HepG2 (cell line): ENCODE measurements around the gene IL3RA.

Experiments
- NFYB ChIP-seq: sonication (generic); formaldehyde crosslinking; IDR thresholded peaks from 2 replicates; pipeline ENCODE4 v1.4.0; 2020; ENCODE audit warnings: missing genetic modification reagents
- PHB2 ChIP-seq: fragments of 450-650 bp; IDR thresholded peaks from 2 replicates; pipeline ENCODE4 v1.6.1; 2018; ENCODE audit not compliant: partially characterized antibody
- POLR2A ChIP-seq, 2 experiments: IDR thresholded peaks; 2 replicates each; pipeline ENCODE4 v1.6.1; 2011; ENCODE audit warnings: low read depth in 2 of 2, low read length in 2 of 2, mild to moderate bottlenecking in 1 of 2, moderate library complexity in 1 of 2; ENCODE audit not compliant: insufficient read depth in 1 of 2
- ZNF121 ChIP-seq: sonication (generic); formaldehyde crosslinking; IDR thresholded peaks from 2 replicates; pipeline ENCODE4 v1.5.0; 2020; ENCODE audit warnings: mild to moderate bottlenecking, missing genetic modification reagents
- ZNF510 ChIP-seq: sonication (generic); formaldehyde crosslinking; IDR thresholded peaks from 2 replicates; pipeline ENCODE4 v1.4.0; 2020; ENCODE audit warnings: low read depth, mild to moderate bottlenecking, missing genetic modification reagents
- TF ChIP-seq, protein P1 (sequence below): sonication (generic); formaldehyde crosslinking; IDR thresholded peaks from 2 replicates; pipeline ENCODE4 v1.9.0; 2021; ENCODE audit warnings: missing genetic modification reagents, mild to moderate bottlenecking, borderline replicate concordance

- TF ChIP-seq NFYB (CRISPR knock-in tag) (no peak), ZNF121 (CRISPR knock-in tag) (no peak), ZNF510 (CRISPR knock-in tag) (no peak), POLR2A (IDR thresholded peaks at IDR 0.05; ENCODE audit: insufficient read depth in 1 of 2, low read depth in 2 of 2, low read length in 2 of 2) (peak in 1 of 2 experiments; percentile 67; a peak in 2 of 4 replicates), PHB2 (no peak)
- TF ChIP-seq, protein P1, sequence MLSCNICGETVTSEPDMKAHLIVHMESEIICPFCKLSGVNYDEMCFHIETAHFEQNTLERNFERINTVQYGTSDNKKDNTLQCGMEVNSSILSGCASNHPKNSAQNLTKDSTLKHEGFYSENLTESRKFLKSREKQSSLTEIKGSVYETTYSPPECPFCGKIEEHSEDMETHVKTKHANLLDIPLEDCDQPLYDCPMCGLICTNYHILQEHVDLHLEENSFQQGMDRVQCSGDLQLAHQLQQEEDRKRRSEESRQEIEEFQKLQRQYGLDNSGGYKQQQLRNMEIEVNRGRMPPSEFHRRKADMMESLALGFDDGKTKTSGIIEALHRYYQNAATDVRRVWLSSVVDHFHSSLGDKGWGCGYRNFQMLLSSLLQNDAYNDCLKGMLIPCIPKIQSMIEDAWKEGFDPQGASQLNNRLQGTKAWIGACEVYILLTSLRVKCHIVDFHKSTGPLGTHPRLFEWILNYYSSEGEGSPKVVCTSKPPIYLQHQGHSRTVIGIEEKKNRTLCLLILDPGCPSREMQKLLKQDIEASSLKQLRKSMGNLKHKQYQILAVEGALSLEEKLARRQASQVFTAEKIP (CRISPR knock-in tag), result no peak
Observed at GRCh38 chrX:1384658-1385252, 48.2 kb downstream of the IL3RA start.
